IPS-18c (cell line): Measurements from ENCODE around the gene CALHM4.
"Not testable (repeated sequence)": the region's sequence is repeated elsewhere in the genome, so short reads cannot be mapped to it uniquely, and the experiment has no call there.

Experiments used
- H3K4me3 ChIP-seq: 2 replicates; pipeline ENCODE4 v1.7.0; 2013; ENCODE audit warnings: low read depth, mild to moderate bottlenecking, low read length, moderate library complexity; ENCODE audit not compliant: insufficient read depth
- H3K9me3 ChIP-seq: one replicate; pipeline ENCODE4 v1.6.1; 2013; ENCODE audit warnings: mild to moderate bottlenecking, low read length, moderate library complexity; ENCODE audit not compliant: control insufficient read depth, insufficient read depth

Gene CALHM4

DNA sequence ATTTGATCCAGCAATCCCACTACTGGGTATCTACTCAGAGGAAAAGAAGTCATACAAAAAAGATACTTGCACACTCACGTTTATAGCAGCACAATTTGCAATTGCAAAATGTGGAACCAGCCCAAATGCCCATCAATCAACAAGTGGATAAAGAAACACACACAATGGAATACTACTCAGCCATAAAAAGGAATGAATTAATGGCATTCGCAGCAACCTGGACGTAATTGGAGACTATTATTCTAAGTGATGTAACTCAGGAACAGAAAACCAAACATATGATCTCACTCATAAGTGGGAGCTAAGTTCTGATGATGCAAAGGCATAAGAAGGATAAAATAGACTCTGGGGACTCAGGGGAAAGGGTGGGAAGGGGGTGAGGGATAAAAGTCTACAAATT is 51.3 kb downstream of the CALHM4 start:
- H3K4me3 ChIP-seq, H3K9me3 ChIP-seq: not testable (repeated sequence)

- no peaks in the 10 kb centered on the region for H3K9me3 ChIP-seq
- H3K4me3 ChIP-seq = no peak overlapping the region
Observed at GRCh38 chr6:116605935-116606334, 52.4 kb downstream of the CALHM4 start.
